DOHH2 (cell line): ENCODE results near the gene TM7SF3.
"Not testable (repeated sequence)": the region's sequence is repeated elsewhere in the genome, so short reads cannot be mapped to it uniquely, and the experiment has no call there.

Experiments
- H3F3A ChIP-seq: fragments of 200-600 bp; sonication (generic), shearing (Covaris generic); 2 replicates; pipeline ENCODE4 v1.6.0; 2016; ENCODE audit warnings: antibody characterized with exemption, mild to moderate bottlenecking; ENCODE audit not compliant: control insufficient read depth, insufficient read depth
- H3K27ac ChIP-seq: fragments of 200-600 bp; sonication (generic); 2 replicates; pipeline ENCODE4 v1.5.1; 2014; ENCODE audit warnings: low read depth, mild to moderate bottlenecking, low read length, moderate library complexity
- H3K27me3 ChIP-seq: fragments of 200-600 bp; sonication (generic); 2 replicates; pipeline ENCODE4 v1.6.1; 2014; ENCODE audit warnings: mild to moderate bottlenecking, low read length, mixed read lengths; ENCODE audit not compliant: control insufficient read depth
- H3K36me3 ChIP-seq: fragments of 200-600 bp; sonication (generic); 2 replicates; pipeline ENCODE4 v1.6.1; 2014; ENCODE audit warnings: mild to moderate bottlenecking, low read length, moderate library complexity, mixed read lengths; ENCODE audit not compliant: control insufficient read depth
- H3K4me1 ChIP-seq: fragments of 200-600 bp; sonication (generic); 2 replicates; pipeline ENCODE4 v1.6.1; 2014; ENCODE audit warnings: mild to moderate bottlenecking, low read length, mixed read lengths; ENCODE audit not compliant: control insufficient read depth
- H3K4me2 ChIP-seq: fragments of 200-600 bp; sonication (generic); 2 replicates; pipeline ENCODE4 v1.6.0; 2014; ENCODE audit warnings: mild to moderate bottlenecking, low read length, moderate library complexity
- H3K4me3 ChIP-seq: fragments of 200-600 bp; sonication (generic); 2 replicates; pipeline ENCODE4 v1.5.1; 2014; ENCODE audit warnings: mild to moderate bottlenecking, low read length, mixed read lengths
- H3K79me2 ChIP-seq: fragments of 200-600 bp; sonication (generic); 2 replicates; pipeline ENCODE4 v1.6.1; 2014; ENCODE audit warnings: mild to moderate bottlenecking, low read length, mixed read lengths; ENCODE audit not compliant: control insufficient read depth
- H3K9me2 ChIP-seq: fragments of 200-600 bp; sonication (generic); replicated peaks from 2 replicates; pipeline ENCODE4 v1.6.1; 2014; ENCODE audit warnings: mild to moderate bottlenecking, low read length, mixed read lengths; ENCODE audit not compliant: control insufficient read depth
- H3K9me3 ChIP-seq: fragments of 200-600 bp; sonication (generic); 2 replicates; pipeline ENCODE4 v1.6.1; 2014; ENCODE audit warnings: antibody characterized with exemption, low read length, mixed read lengths; ENCODE audit not compliant: control insufficient read depth, insufficient read depth
- H4K20me1 ChIP-seq: fragments of 200-600 bp; sonication (generic); 2 replicates; pipeline ENCODE4 v1.6.0; 2014; ENCODE audit warnings: low read depth, mild to moderate bottlenecking, antibody characterized with exemption, low read length, moderate library complexity; ENCODE audit not compliant: control insufficient read depth, insufficient read depth
- CTCF ChIP-seq: fragments of 200-600 bp; sonication (generic); IDR thresholded peaks from one replicate; pipeline ENCODE4 v1.5.1; 2014; ENCODE audit warnings: antibody characterized with exemption, mild to moderate bottlenecking, low read depth, low read length; ENCODE audit not compliant: poor library complexity, severe bottlenecking
- EZH2phosphoT487 ChIP-seq: fragments of 200-600 bp; sonication (generic); IDR thresholded peaks from 2 replicates; pipeline ENCODE4 v1.6.1; 2017; ENCODE audit warnings: borderline replicate concordance, mild to moderate bottlenecking, antibody characterized with exemption, low read length, moderate library complexity, mixed read lengths

TM7SF3 gene

DNA sequence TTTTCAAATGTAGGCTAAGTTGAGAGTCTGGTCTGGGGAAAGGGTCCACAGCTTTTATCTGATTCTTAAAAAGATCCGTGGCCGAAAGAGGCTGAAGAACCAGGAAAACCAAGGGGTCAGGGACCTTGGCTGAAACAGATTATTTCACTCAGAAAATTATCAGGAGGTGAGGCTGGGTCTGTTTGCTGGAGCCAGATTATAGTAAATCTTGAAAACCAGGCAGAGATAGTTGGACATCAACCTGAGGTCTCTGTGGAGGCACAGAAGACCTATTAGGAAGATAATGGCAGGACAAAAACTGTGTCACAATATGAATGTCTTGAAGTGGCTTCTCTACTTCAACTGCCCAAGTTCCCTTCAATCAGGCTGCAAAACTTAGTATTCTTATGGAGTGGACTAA is 6.6 kb upstream of the TM7SF3 start:
- Histone ChIP-seq H3K9me3 (no peaks in the 10 kb centered on the region), H3K4me3 (no peak overlapping the region), H3F3A (no peaks in the 10 kb centered on the region), H3K27me3 (0 out of 2 replicates have a peak, but pooled peaks cover 2% of the 10 kb centered on the region), H3K79me2 (peaks cover 32% of the 10 kb centered on the region), H3K4me1 (peaks cover 19% of the 10 kb centered on the region), H3K4me2 (no peak overlapping the region), H4K20me1 (no peaks in the 10 kb centered on the region), H3K9me2 (no peaks in the 10 kb centered on the region), H3K36me3 (peaks cover 2% of the 10 kb centered on the region; the same call in 1 of the 2 replicates), H3K27ac (no peak overlapping the region)
- TF ChIP-seq CTCF = no peak
- TF ChIP-seq EZH2phosphoT487 = no peak

GRCh38 chr12:27018037-27018436 is 3.9 kb upstream of the TM7SF3 start:
- no peaks in the 10 kb centered on the region for H3K36me3 ChIP-seq
- H3K79me2 ChIP-seq = peaks cover 14% of the 10 kb centered on the region
- TF ChIP-seq EZH2phosphoT487 (no peak), CTCF (no peak)
- no peak overlapping the region for H3K27ac ChIP-seq
- H3K9me3 ChIP-seq = no peaks in the 10 kb centered on the region
- H3K4me2 ChIP-seq = no peak overlapping the region
- no peaks in the 10 kb centered on the region for H4K20me1 ChIP-seq
- H3K4me1 ChIP-seq = peaks cover 27% of the 10 kb centered on the region
- H3K27me3 ChIP-seq = 0 out of 2 replicates have a peak, but pooled peaks cover 2% of the 10 kb centered on the region
- no peak overlapping the region for H3K4me3 ChIP-seq
- no peaks in the 10 kb centered on the region for H3K9me2 ChIP-seq
- H3F3A ChIP-seq = no peaks in the 10 kb centered on the region

DNA sequence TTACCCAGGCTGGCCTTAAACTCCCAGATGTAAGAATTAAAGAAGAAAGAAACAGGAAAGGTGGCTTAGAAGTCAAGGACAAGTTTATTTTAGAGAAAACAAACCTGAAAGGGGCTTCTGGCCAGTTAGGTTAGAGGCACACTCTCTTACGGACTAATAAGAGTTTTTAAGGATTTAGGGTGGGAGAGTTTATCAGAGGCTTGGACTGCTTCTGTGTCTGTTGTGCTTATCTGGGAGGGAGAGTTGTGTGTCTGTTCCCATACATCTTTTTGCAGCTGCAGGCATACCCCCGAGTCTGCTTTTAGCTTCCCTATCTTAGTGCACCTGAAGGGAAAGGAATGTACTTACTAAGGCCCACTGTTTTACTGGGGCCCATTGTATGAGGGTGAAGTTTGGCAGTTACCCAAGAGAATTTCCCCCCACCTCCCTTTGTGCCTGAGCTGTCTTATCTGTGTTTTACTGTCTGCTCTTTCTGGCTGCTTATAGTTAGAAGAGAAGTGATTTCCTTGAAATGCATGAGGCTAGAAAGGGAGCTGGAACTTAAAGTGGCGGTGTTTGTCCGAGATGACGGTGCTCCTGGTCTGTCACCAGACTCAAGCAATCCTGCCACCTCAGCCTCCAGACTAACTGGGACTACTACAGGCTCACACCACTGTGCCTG is 3.1 kb upstream of the TM7SF3 start:
- H3K4me1 ChIP-seq = peaks cover 34% of the 10 kb centered on the region

GRCh38 chr12:27015730-27016076 is 1.5 kb upstream of the TM7SF3 start:
- Histone ChIP-seq H3K4me3 (no peak overlapping the region), H3K4me2 (peak overlapping the region; percentile 22; the same call in 1 of the 2 replicates), H3K79me2 (peaks cover 29% of the 10 kb centered on the region), H3K9me3 (no peaks in the 10 kb centered on the region), H3K27me3 (no peaks in the 10 kb centered on the region), H3K4me1 (peaks cover 36% of the 10 kb centered on the region), H3F3A (peaks cover 3% of the 10 kb centered on the region; the same call in 1 of the 2 replicates), H3K36me3 (no peaks in the 10 kb centered on the region), H3K27ac (no peak overlapping the region), H4K20me1 (no peaks in the 10 kb centered on the region), H3K9me2 (no peaks in the 10 kb centered on the region)
- TF ChIP-seq CTCF (peak; percentile 40), EZH2phosphoT487 (no peak)

More for the DNA sequence above, 3.1 kb upstream of the TM7SF3 start:
- not testable (repeated sequence) for H3K9me2 ChIP-seq, H3K36me3 ChIP-seq, H3K9me3 ChIP-seq, H3F3A ChIP-seq, H4K20me1 ChIP-seq, H3K27me3 ChIP-seq, H3K4me2 ChIP-seq, H3K27ac ChIP-seq, H3K4me3 ChIP-seq
- H3K79me2 ChIP-seq = peaks cover 16% of the 10 kb centered on the region
